Stimulated activated memory B cell treated with anti-CD40 and anti-IgM and Interleukin-4, amounts not matched to agents 10 μg/mL and 1 μg/mL and 100 μg/mL, for 72 hours (primary cell): ENCODE measurements around the gene GIPC3.
A peak's percentile ranks its signal among the peaks of the same experiment; 100 is the strongest.

ENCODE experiments used
- ATAC-seq: fragments of 150-1000 bp; cut with Tn5 transposase; 2 replicates; pipeline ENCODE4 v1.10.0; 2021
- H3K27ac Mint-ChIP-seq: one replicate; pipeline ENCODE4 v1.8.0; 2022; ENCODE audit warnings: mild to moderate bottlenecking, mixed read lengths
- H3K27me3 Mint-ChIP-seq: one replicate; pipeline ENCODE4 v1.8.0; 2022; ENCODE audit warnings: mixed read lengths
- H3K36me3 Mint-ChIP-seq: one replicate; pipeline ENCODE4 v1.8.0; 2022; ENCODE audit warnings: mixed read lengths
- H3K4me1 Mint-ChIP-seq: one replicate; pipeline ENCODE4 v1.8.0; 2022; ENCODE audit warnings: mixed read lengths
- H3K4me3 Mint-ChIP-seq: one replicate; pipeline ENCODE4 v1.8.0; 2022; ENCODE audit warnings: mild to moderate bottlenecking, moderate library complexity, mixed read lengths
- H3K9me3 Mint-ChIP-seq: one replicate; pipeline ENCODE4 v1.8.0; 2022; ENCODE audit warnings: mixed read lengths

Gene GIPC3

DNA sequence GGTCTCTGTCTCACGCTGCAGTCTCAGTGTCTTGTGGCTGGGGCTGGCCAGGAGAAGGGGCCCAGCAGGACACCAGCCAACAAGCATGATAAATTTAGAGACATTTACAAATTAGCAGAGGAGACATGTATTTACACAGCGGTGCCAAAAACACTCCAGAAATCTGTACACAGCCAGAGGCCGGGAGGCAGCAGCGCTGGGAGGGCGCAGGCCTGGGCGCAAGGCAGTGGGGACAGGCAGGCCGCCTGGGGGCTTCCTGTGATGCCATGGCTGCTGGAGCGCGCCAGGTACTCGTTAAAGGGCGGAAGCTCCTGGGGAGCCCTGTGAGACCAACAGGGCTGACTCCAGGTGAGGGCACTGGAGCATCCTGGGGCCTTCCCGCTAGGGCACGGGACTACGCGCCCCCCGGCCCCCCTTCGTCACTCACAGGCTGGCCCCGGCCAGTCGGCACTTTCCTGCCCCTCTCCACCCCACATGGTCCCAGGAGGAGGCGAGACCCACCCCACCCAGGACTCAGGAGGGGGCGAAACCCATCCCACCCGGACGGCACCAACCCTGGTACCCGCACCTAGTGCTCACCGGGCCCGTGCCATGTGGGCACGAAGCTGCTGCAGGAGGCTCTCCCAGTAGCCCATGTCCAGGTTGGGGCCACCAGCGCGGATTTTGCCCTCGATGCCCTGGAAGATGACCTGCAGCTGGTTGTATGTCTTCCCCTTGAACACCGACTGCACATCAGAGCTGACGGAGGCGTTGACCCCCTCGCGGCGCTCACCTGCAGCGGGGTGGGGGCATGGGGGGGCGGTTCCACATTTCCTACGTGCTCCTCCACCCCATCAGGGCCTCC lies 28.8 kb downstream of the GIPC3 start:
- ATAC-seq = no peak
- H3K4me1 Mint-ChIP-seq = peaks cover 19% of the 10 kb centered on the region
- H3K4me3 Mint-ChIP-seq = no peak overlapping the region
- no peaks in the 10 kb centered on the region for H3K27me3 Mint-ChIP-seq
- peaks cover 33% of the 10 kb centered on the region for H3K36me3 Mint-ChIP-seq
- no peak overlapping the region for H3K27ac Mint-ChIP-seq
- no peaks in the 10 kb centered on the region for H3K9me3 Mint-ChIP-seq

- Mint-ChIP-seq H3K4me3 (no peak overlapping the region), H3K4me1 (peaks cover 24% of the 10 kb centered on the region), H3K27me3 (no peaks in the 10 kb centered on the region), H3K27ac (no peak overlapping the region), H3K36me3 (peaks cover 38% of the 10 kb centered on the region), H3K9me3 (no peaks in the 10 kb centered on the region)
- ATAC-seq = no peak
These were observed 29.7 kb downstream of the GIPC3 start for GRCh38 chr19:3614858-3615505.

GRCh38 chr19:3615524-3616135 lies 30.4 kb downstream of the GIPC3 start:
- Mint-ChIP-seq H3K27ac (no peak overlapping the region), H3K9me3 (no peaks in the 10 kb centered on the region), H3K4me1 (peaks cover 24% of the 10 kb centered on the region), H3K4me3 (no peak overlapping the region), H3K36me3 (peaks cover 40% of the 10 kb centered on the region), H3K27me3 (no peaks in the 10 kb centered on the region)
- ATAC-seq = no peak

DNA sequence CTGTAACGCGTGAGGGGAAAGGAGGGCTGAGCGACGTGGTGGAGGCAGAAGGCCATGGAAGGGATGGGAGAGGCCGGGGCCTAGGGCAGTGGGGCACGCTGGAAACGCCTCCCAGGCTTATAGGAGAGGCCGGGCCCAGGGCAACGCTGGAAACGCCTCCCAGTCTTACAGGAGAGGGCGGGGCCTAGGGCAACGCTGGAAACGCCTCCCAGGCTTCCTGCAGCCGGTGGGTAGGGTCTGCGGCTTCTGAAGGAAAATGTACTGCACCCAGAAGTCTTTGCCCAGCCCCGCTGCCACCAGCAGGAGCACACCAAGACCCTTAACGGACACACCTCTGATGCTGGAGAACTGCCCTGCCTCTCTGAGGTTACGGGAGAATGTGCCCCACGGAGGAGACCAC lies 32.2 kb downstream of the GIPC3 start:
- no peak overlapping the region for H3K27ac Mint-ChIP-seq
- no peaks in the 10 kb centered on the region for H3K9me3 Mint-ChIP-seq

DNA sequence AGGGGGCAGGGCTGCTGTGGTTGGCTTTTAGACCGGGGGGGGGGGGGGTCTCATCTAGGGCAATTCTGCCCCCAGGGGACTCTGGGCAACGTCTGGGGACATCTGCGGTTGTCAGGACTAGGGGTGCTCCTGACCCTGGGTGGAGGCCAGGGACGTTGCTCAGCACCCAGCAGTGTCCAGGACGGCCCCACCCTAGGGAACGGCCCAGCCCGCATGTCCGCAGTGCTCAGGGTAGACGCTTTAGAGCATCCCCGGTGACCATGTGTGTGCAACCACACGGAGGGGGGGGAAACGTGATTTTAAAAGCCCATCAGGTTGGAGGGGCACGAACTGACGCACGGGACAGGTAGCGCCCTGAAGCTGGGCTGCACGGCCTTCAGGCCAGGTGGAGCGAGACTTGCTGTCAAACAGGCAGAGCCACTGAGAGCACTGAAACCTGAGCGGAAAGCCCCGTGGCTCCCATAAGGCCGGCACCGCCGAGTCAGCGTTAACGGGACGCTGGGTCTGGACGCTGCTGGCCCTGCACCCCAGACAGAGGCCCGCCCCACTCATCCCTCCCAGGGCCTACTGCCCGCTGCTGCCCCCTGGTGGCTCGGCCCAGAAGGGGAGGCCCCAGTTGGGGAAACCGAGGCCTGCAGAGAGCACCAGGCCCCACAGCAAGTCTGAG lies 33.0 kb downstream of the GIPC3 start:
- Mint-ChIP-seq H3K36me3 (peaks cover 51% of the 10 kb centered on the region), H3K27ac (no peak overlapping the region), H3K4me1 (peaks cover 29% of the 10 kb centered on the region), H3K9me3 (no peaks in the 10 kb centered on the region), H3K4me3 (no peak overlapping the region), H3K27me3 (no peaks in the 10 kb centered on the region)
- peak; percentile 75 for ATAC-seq

More for the DNA sequence above, 32.2 kb downstream of the GIPC3 start:
- ATAC-seq = no peak
- H3K4me1 Mint-ChIP-seq = peaks cover 27% of the 10 kb centered on the region
- peaks cover 48% of the 10 kb centered on the region for H3K36me3 Mint-ChIP-seq
- no peak overlapping the region for H3K4me3 Mint-ChIP-seq
- no peaks in the 10 kb centered on the region for H3K27me3 Mint-ChIP-seq

- Mint-ChIP-seq H3K4me3 (no peak overlapping the region), H3K9me3 (no peaks in the 10 kb centered on the region), H3K27ac (no peak overlapping the region), H3K4me1 (peaks cover 32% of the 10 kb centered on the region), H3K36me3 (peaks cover 46% of the 10 kb centered on the region), H3K27me3 (no peaks in the 10 kb centered on the region)
- no peak for ATAC-seq
These were observed 33.7 kb downstream of the GIPC3 start for GRCh38 chr19:3618811-3619630.

- H3K36me3 Mint-ChIP-seq = peaks cover 46% of the 10 kb centered on the region
- H3K9me3 Mint-ChIP-seq = no peaks in the 10 kb centered on the region
- no peak overlapping the region for H3K4me3 Mint-ChIP-seq
- no peak overlapping the region for H3K27ac Mint-ChIP-seq
- H3K4me1 Mint-ChIP-seq = peaks cover 38% of the 10 kb centered on the region
- ATAC-seq = no peak
- no peaks in the 10 kb centered on the region for H3K27me3 Mint-ChIP-seq
These were observed 34.3 kb downstream of the GIPC3 start for GRCh38 chr19:3619631-3620012.

DNA sequence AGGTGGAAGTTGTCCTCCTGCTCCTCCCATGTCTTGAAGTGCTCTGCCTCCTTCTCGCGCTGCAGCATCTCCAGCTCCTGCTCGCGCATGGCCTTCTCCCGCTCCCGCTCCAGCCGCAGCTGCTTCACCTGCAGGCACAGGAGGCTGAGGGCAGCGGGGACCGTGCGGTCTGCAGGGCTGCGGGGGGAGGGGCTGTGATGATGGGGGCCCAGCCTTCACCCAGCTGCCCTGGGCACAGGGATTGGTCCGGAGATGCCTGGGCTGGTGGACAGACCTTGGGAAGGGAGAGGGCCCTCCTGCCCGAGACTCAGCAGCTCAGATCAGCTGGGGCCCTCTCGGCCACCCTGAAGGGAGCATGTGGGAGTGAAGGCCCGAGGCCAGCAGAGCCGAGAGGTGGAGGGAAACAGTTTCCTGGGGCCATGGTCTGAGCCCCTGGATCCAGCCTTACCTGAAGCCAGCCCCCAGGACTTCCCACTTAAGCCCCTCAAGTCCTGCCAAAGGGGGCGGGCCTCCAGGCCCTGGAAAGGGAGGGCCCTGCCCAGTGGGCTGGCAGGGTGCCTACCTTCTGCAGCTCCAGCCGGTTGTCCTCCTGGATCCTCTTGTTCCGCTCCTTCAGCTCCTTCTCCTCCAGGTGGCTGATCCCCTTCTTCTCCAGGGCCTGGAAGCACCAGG lies 35.0 kb downstream of the GIPC3 start:
- H3K4me1 Mint-ChIP-seq = peaks cover 40% of the 10 kb centered on the region
- peaks cover 45% of the 10 kb centered on the region for H3K36me3 Mint-ChIP-seq

GRCh38 chr19:3620817-3621547 lies 35.7 kb downstream of the GIPC3 start:
- ATAC-seq = no peak
- no peak overlapping the region for H3K27ac Mint-ChIP-seq
- no peaks in the 10 kb centered on the region for H3K27me3 Mint-ChIP-seq
- H3K4me3 Mint-ChIP-seq = no peak overlapping the region
- peaks cover 44% of the 10 kb centered on the region for H3K4me1 Mint-ChIP-seq
- H3K36me3 Mint-ChIP-seq = peaks cover 41% of the 10 kb centered on the region
- H3K9me3 Mint-ChIP-seq = no peaks in the 10 kb centered on the region

More for the DNA sequence above, 35.0 kb downstream of the GIPC3 start:
- ATAC-seq = no peak
- H3K27me3 Mint-ChIP-seq = no peaks in the 10 kb centered on the region
- no peak overlapping the region for H3K27ac Mint-ChIP-seq
- no peaks in the 10 kb centered on the region for H3K9me3 Mint-ChIP-seq
- H3K4me3 Mint-ChIP-seq = no peak overlapping the region

DNA sequence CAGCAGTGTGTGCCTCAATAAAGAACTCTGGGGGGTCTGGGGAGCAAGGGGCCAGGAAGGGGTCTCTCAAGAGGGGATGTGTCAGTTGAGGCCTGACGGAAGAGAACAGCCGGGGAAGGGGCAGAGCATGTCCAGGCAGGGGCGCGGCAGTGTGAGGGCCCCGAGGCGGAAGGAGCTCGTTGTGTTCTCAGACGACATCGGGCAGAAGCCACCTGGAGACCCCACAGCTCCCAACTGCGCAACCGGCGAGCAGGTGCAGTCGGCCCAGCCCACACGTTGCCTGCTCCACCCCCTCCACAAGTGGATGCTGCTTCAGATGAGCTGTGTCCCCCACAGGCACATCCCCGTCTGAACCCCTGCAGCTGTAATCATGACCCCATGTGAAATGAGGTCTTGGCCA lies 36.4 kb downstream of the GIPC3 start:
- ATAC-seq = no peak
- Mint-ChIP-seq H3K9me3 (no peaks in the 10 kb centered on the region), H3K27me3 (no peaks in the 10 kb centered on the region), H3K4me3 (no peak overlapping the region), H3K4me1 (peaks cover 51% of the 10 kb centered on the region), H3K36me3 (peaks cover 41% of the 10 kb centered on the region), H3K27ac (no peak overlapping the region)

DNA sequence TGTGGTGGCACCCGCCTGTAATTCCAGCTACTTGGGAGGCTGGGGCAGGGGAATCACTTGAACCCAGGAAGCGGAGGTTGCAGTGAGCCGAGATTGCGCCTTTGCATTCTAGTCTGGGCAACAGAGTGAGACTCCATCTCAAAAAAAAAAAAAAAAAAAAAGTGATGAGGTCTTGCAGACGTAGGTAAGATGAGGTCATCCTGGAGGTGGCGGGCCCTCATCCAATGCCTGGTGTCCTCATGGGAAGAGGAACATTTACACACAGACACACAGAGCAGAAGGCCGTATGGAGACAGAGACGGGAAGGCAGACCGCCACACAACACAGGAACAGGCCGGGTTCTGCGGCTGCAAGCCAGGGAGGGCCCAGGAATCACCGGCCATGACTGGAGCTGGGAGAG lies 36.9 kb downstream of the GIPC3 start:
- H3K27ac Mint-ChIP-seq = no peak overlapping the region
- no peaks in the 10 kb centered on the region for H3K27me3 Mint-ChIP-seq
- no peaks in the 10 kb centered on the region for H3K9me3 Mint-ChIP-seq
- no peak for ATAC-seq
- H3K36me3 Mint-ChIP-seq = peaks cover 36% of the 10 kb centered on the region
- H3K4me1 Mint-ChIP-seq = peaks cover 53% of the 10 kb centered on the region
- H3K4me3 Mint-ChIP-seq = no peak overlapping the region

DNA sequence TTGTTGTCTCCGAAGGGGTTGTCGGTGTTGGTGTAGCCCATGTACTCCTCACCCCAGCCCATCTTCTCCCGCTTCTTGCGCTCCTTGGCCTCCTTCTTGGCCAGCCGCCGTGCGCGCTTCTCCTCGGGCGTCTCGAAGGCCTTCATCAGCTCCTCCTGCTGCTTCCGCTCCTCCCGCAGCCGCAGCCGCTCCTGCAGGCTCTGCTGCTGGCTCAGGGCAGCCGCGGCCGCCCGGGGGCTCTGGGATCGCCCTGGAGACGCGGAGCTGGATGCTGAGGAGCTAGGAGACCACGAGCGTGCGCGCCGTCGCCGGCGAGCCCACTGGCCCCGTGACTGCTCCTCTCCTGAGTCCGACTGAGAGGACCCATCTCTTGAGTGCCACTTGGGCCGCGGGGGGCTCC lies 38.4 kb downstream of the GIPC3 start:
- no peak for ATAC-seq
- peaks cover 31% of the 10 kb centered on the region for H3K36me3 Mint-ChIP-seq
- H3K4me1 Mint-ChIP-seq = peaks cover 42% of the 10 kb centered on the region
- H3K27me3 Mint-ChIP-seq = no peaks in the 10 kb centered on the region
- H3K9me3 Mint-ChIP-seq = no peaks in the 10 kb centered on the region
- H3K27ac Mint-ChIP-seq = no peak overlapping the region
- no peak overlapping the region for H3K4me3 Mint-ChIP-seq

GRCh38 chr19:3625996-3626472 lies 40.8 kb downstream of the GIPC3 start:
- Mint-ChIP-seq H3K4me3 (peak overlapping the region; percentile 93), H3K9me3 (no peaks in the 10 kb centered on the region), H3K27me3 (no peaks in the 10 kb centered on the region), H3K4me1 (peaks cover 34% of the 10 kb centered on the region), H3K27ac (peak overlapping the region; percentile 93), H3K36me3 (peaks cover 27% of the 10 kb centered on the region)
- ATAC-seq = peak; percentile 0
